ENCODE results near the gene CPA5.
A peak's percentile ranks its signal among the peaks of the same experiment; 100 is the strongest.

The CPA5 gene

GRCh38 chr7:130380861-130381455 is 36.3 kb downstream of the CPA5 start:
- no peak for DNase-seq

DNA sequence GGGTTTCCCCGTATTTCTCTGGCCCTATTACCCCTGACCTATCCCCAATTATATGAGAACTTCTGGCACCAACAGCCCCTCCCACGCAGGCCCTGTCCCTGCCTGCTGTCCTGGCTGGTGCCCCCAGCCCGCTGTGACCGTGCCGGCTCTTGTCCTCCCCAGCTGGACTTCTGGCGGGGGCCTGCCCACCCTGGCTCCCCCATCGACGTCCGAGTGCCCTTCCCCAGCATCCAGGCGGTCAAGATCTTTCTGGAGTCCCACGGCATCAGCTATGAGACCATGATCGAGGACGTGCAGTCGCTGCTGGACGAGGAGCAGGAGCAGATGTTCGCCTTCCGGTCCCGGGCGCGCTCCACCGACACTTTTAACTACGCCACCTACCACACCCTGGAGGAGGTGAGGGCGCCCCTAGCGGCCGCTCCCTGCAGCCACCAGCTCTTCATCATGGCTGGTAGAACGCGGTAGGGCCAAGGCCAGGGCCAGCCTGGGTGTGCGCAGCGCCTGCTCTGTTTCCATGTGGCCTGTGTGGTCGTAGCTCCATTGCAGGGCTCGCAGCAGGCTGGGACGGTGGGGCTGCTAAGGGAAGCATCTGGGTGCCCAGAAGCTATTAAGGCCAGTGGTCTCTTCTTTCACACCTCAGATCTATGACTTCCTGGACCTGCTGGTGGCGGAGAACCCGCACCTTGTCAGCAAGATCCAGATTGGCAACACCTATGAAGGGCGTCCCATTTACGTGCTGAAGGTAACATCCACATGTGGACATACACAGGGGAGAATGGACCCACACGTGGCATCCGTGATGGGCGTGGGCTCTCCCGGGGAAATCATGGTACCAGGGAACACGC is 37.1 kb downstream of the CPA5 start:
- DNase-seq = no peak

GRCh38 chr7:130383187-130383980 is 38.8 kb downstream of the CPA5 start:
- no peak for DNase-seq

DNA sequence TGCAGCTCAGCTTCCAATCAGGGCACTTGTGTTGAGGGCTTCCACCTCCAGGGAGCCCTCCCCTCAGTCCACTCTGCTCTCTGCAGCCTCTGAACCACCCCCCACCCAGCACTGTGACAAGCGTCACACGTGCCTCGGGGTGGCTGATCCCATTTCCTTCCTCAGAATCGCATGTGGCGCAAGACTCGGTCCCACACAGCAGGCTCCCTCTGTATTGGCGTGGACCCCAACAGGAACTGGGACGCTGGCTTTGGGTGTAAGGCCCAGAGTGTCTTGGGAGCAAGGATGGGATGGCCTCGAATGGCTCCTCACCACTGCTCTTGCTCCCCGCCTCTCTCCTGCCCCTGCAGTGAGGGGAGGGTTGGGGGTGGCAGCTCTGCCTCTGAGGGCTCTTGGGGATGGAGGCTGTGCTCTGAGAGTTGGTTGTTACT is 39.8 kb downstream of the CPA5 start:
- DNase-seq = no peak

- no peak for DNase-seq
These were observed 40.4 kb downstream of the CPA5 start for GRCh38 chr7:130384841-130385599.

GRCh38 chr7:130385600-130386066 is 41.0 kb downstream of the CPA5 start:
- no peak for DNase-seq

DNA sequence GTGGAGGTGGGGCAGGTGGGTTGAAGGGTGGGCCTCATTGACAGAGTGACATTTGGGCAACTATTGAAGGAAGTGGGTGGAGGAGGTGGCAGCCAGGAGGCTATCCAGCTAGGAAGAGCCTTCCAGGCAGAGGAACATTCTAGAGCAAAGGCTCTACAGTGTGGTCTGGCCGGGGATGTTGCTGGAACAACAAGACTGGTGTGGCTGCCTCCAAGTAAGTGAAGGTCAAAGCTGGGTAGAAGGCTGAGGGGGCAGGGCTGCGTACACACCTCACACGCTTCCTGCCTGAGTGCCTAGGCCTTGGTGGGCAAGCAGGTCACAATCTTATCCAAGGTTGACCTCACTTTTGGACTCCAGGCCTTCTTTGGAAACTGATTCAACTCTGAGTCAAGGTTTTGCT is 42.3 kb downstream of the CPA5 start:
- DNase-seq = no peak

DNA sequence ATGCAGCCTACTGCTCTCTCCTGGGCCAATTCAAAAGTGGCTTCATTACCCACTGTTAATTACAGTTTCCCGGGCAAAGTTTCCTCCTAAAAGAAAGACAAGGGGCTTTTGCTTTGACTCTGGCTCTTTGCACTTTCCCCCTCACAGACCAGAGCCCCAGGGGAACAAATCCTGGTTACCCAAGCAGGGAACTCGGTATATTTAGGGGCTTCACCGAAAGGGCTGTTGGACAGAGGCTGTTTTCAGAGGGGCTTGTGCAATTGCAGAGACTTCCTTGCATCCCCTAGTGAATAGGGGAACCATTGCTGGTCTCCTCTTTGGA is 42.7 kb downstream of the CPA5 start:
- DNase-seq = no peak

GRCh38 chr7:130387628-130388403 is 43.2 kb downstream of the CPA5 start:
- no peak for DNase-seq

DNA sequence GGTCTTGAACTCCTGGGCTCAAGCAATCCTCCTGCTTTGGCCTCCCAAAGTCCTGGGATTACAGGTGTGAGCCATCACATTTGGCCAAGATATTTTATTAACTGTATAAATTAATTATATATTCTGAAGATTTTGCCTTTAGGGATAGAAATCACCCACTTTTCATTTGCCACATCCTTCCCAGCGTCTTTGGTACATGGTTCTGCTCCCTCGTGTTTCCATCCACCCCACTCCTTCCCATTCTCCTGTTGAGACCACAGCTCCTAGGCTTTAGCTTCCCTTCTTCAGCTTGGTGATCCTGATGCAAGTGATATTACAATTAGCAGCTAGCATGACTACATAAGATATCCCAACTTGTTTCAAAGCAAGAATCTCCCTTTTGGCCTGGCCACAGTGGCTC is 44.1 kb downstream of the CPA5 start:
- no peak for DNase-seq

- no peak for DNase-seq
These were observed 45.9 kb downstream of the CPA5 start for GRCh38 chr7:130390486-130390885.

GRCh38 chr7:130393101-130393561 is 48.5 kb downstream of the CPA5 start:
- peak; percentile 89 to 95 for DNase-seq

DNA sequence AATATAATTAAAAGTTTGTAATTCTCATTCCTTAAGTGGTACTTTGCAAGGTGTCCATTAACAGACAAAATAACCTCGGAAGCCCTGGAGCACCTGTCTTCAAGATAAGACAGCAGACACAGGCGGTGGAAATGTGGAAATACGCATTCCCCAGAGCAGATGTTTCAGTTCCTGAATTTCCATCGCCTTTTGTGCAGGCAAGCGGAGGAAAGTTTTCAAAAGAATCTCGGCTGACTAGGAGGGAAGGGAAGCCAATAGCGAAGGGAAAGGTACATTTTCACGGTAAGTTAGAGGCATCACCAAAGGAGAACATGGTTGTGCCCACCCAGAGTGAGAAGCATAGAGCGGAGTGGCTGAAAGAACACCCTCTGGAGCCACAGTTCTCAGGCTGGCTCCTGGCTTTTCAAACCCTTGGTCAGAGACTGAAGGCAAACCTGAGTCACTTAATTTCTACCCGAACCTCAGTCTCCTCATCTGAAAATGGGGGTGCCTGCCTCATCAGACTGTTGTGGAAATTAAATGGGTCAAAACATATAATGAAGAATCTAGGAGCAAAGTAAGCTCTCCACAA is 49.3 kb downstream of the CPA5 start:
- peak; percentile 42 to 91 for DNase-seq

- peak; percentile 50 to 64 for DNase-seq
These were observed 50.0 kb downstream of the CPA5 start for GRCh38 chr7:130394421-130395195.

- peak in 1 of 2 experiments; percentile 45 for DNase-seq
These were observed 50.8 kb downstream of the CPA5 start for GRCh38 chr7:130395421-130395820.

DNA sequence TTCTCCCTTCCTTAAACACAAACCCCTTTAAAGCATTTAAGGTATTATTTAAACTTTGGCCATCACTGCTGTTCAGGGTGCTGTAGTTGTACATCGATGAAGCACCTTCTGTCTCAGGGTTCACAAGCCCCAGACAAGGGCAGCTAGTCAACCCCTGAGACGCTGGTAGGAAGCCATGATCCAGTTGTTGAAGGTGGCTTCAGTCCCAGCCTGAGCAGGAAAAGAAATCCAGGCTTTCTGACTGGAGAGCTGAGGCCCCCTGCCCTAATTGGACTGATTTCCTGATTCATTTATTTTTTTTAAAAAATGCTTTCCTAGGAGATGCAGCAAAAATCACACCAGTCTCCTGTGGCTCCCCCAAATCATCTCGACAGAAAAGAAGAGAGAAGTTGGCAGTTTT is 51.5 kb downstream of the CPA5 start:
- no peak for DNase-seq

DNA sequence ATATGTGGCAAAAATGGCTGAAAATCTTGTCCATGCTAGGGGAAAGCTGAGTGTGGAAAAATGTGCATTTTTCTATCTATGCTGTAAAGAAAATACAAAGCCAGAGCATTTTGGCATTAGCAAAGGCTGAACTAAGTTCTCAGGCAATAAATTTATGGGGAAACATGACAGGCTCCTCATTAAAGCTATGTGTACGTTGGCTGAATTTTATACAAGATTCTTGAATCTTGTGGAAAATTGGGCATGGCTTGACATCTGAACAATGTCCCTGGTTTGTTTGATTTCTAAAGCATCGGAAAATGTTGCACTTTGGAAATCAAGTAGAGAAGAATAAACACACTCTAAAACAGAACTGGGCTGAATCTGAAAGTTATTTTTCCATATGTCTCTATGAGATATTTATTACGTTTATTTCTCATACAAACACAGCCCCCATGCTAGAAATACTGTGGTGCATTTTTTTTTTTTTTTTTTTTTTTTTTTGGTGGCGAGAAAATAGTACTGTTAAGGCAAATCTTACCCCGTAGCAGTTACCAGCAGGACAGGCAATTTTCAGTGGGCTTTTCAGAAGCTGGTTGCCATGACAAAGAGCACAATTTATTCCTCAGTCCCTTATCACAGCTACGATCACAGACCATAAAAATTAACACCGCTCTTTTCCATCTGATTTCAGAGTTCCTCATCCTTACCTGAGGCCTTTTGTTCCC is 52.6 kb downstream of the CPA5 start:
- DNase-seq = no peak

DNA sequence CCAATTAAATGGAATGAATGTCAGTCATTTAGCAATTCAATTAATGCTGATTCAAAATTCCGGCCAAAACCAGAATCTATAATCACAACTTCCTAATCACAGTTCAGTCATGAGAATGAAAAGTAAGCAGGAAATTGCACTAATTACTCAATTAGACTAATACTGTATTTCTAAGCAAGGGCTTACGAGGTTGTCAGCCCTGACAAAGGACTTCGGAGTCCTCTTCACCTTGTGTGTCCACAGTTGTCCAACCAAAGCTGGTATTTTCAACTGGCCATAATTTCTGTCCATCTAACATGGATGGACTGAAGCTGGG is 53.1 kb downstream of the CPA5 start:
- DNase-seq = no peak

GRCh38 chr7:130398526-130399090 is 54.0 kb downstream of the CPA5 start:
- no peak for DNase-seq

DNA sequence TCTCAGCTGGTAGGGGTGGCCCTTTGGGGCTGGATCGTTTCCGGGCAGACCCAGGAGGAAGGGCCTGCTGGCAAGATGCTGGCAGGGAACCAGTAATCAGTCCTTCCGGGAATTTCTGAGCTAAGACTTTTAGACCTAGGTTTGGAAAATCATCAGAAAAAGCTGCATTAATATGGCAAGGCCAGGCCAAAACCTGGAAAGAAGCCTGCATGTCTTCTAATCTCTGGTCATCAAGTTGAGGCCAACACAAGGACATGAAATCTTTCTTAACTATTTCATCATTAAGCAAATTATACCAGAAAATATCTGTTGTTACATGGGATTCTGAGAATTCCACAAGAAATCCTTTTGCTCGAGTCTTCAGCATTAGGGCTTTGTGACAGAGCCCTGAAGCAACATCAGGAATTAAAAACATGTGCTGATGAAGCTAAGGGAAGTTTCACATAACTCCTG is 55.5 kb downstream of the CPA5 start:
- no peak for DNase-seq
